HG03575 (cell line): ENCODE data around the gene PCDHB16.
"Not testable (repeated sequence)": the region's sequence is repeated elsewhere in the genome, so short reads cannot be mapped to it uniquely, and the experiment has no call there.

Experiments
- ATAC-seq: cut with Tn5 transposase; IDR thresholded peaks from one replicate; pipeline ENCODE4 v1.9.1; 2021; ENCODE audit not compliant: unreplicated experiment, insufficient number of reproducible peaks, low FRiP score; ENCODE audit errors: extremely low read depth

Gene PCDHB16

DNA sequence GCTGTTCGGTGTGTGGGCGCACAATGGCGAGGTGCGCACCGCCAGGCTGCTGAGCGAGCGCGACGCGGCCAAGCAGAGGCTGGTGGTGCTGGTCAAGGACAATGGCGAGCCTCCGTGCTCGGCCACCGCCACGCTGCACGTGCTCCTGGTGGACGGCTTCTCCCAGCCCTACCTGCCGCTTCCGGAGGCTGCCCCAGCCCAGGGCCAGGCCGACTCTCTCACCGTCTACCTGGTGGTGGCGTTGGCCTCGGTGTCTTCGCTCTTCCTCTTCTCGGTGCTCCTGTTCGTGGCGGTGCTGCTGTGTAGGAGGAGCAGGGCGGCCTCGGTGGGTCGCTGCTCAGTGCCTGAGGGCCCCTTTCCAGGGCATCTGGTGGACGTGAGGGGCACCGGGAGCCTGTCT is 2.3 kb upstream of the PCDHB16 start:
- ATAC-seq = not testable (repeated sequence)

DNA sequence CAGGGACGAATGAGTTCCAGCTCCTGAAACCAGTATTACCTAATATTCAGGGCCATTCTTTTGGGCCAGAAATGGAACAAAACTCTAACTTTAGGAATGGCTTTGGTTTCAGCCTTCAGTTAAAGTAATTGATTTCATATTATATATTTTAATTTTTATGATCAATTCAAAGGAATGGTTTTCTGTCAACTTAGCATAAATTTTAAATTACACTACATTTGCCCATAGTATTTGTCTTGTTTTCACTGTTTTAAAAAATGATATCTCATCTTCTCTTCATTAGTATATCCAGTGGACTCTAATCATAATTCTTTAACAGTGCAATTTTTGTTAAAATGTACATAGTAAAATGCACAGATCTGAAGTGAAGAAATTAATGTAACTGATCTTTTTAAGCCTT is 1.9 kb upstream of the PCDHB16 start:
- ATAC-seq = no peak

DNA sequence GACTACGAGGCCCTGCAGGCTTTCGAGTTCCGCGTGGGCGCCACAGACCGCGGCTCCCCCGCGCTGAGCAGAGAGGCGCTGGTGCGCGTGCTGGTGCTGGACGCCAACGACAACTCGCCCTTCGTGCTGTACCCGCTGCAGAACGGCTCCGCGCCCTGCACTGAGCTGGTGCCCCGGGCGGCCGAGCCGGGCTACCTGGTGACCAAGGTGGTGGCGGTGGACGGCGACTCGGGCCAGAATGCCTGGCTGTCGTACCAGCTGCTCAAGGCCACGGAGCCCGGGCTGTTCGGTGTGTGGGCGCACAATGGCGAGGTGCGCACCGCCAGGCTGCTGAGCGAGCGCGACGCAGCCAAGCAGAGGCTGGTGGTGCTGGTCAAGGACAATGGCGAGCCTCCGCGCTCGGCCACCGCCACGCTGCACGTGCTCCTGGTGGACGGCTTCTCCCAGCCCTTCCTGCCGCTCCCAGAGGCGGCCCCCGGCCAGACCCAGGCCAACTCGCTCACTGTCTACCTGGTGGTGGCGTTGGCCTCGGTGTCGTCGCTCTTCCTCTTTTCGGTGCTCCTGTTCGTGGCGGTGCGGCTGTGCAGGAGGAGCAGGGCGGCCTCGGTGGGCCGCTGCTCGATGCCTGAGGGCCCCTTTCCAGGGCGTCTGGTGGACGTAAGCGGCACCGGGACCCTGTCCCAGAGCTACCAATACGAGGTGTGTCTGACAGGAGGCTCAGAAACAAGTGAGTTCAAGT is 2.1 kb downstream of the PCDHB16 start:
- not testable (repeated sequence) for ATAC-seq

DNA sequence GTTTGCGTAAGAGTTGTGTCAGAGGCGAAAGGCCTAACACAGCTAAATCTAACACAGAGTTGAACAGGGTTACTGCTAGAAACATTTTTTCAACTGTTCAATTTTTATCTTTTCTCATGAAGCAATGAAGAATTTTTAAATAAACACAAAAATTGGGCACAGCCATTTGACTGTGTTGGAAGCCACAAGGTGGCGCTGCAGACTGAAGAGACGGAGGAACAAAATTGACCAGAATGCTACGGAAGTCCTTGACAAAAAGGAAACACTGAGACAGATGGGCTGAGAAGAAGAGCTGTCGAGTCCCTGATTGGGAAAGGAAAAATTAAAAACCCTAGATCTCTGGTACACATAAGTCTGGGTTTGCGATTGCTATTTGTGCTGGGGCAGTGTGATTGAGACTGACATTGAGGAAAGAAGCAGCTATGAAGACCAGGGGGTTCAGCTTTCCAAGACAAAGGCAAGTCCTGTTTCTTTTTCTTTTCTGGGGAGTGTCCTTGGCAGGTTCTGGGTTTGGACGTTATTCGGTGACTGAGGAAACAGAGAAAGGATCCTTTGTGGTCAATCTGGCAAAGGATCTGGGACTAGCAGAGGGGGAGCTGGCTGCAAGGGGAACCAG is 4.8 kb downstream of the PCDHB16 start, which contains the start of gene PCDHB9:
Gene PCDHB9 (plus strand): TSS at position 265 of the 616 bp plus-strand sequence. CDS start 158 bp downstream, at position 423.
- ATAC-seq = no peak

DNA sequence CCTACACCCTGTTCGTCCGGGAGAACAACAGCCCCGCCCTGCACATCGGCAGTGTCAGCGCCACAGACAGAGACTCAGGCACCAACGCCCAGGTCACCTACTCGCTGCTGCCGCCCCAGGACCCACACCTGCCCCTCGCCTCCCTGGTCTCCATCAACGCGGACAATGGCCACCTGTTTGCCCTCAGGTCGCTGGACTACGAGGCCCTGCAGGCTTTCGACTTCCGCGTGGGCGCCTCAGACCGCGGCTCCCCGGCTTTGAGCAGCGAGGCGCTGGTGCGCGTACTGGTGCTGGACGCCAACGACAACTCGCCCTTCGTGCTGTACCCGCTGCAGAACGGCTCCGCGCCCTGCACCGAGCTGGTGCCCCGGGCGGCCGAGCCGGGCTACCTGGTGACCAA is 6.5 kb downstream of the PCDHB16 start:
- not testable (repeated sequence) for ATAC-seq

DNA sequence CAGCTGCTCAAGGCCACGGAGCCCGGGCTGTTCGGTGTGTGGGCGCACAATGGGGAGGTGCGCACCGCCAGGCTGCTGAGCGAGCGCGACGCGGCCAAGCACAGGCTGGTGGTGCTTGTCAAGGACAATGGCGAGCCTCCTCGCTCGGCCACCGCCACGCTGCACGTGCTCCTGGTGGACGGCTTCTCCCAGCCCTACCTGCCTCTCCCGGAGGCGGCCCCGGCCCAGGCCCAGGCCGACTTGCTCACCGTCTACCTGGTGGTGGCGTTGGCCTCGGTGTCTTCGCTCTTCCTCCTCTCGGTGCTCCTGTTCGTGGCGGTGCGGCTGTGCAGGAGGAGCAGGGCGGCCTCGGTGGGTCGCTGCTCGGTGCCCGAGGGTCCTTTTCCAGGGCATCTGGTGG is 6.9 kb downstream of the PCDHB16 start:
- ATAC-seq = not testable (repeated sequence)

DNA sequence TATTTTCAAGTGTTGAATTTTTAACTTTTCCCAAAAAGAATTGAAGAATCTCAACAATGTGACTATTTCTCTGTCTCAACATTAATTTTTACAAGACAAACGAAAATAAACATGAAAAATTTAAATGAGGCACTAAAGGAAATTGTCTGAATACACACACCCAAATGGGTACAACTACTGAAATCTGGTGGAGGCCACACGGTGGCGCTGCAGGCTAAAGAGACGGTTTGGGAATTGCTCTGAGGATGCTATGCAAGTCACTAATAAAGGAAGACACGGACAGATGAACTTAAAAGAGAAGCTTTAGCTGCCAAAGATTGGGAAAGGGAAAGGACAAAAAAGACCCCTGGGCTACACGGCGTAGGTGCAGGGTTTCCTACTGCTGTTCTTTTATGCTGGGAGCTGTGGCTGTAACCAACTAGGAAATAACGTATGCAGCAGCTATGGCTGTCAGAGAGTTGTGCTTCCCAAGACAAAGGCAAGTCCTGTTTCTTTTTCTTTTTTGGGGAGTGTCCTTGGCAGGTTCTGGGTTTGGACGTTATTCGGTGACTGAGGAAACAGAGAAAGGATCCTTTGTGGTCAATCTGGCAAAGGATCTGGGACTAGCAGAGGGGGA is 10.0 kb downstream of the PCDHB16 start, which contains the start of gene PCDHB10:
Gene PCDHB10 (plus strand): TSS at position 244 of the 616 bp plus-strand sequence. CDS start 200 bp downstream, at position 444.
- ATAC-seq = no peak

DNA sequence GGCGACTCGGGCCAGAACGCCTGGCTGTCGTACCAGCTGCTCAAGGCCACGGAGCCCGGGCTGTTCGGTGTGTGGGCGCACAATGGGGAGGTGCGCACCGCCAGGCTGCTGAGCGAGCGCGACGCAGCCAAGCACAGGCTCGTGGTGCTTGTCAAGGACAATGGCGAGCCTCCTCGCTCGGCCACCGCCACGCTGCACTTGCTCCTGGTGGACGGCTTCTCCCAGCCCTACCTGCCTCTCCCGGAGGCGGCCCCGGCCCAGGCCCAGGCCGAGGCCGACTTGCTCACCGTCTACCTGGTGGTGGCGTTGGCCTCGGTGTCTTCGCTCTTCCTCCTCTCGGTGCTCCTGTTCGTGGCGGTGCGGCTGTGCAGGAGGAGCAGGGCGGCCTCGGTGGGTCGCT is 12.1 kb downstream of the PCDHB16 start:
- not testable (repeated sequence) for ATAC-seq

DNA sequence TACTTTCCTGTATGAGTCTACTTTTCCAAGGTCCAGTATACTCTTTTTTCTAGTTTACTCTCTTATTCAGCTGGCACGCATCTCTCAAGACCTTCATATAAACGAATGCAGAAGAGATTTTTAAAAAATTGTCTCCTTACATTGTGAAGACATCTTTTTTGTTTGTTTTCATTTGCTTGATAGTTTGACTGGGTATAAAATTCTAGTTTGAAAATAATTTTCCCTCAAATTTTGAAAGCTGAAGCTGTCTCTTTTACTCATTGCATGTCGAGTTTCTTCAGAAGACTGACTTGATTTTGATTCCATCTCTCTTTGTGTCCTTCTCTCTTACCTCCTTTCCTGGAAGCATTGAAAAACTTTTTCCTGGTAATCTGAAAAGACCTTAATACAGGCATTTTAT is 14.2 kb downstream of the PCDHB16 start:
- no peak for ATAC-seq

DNA sequence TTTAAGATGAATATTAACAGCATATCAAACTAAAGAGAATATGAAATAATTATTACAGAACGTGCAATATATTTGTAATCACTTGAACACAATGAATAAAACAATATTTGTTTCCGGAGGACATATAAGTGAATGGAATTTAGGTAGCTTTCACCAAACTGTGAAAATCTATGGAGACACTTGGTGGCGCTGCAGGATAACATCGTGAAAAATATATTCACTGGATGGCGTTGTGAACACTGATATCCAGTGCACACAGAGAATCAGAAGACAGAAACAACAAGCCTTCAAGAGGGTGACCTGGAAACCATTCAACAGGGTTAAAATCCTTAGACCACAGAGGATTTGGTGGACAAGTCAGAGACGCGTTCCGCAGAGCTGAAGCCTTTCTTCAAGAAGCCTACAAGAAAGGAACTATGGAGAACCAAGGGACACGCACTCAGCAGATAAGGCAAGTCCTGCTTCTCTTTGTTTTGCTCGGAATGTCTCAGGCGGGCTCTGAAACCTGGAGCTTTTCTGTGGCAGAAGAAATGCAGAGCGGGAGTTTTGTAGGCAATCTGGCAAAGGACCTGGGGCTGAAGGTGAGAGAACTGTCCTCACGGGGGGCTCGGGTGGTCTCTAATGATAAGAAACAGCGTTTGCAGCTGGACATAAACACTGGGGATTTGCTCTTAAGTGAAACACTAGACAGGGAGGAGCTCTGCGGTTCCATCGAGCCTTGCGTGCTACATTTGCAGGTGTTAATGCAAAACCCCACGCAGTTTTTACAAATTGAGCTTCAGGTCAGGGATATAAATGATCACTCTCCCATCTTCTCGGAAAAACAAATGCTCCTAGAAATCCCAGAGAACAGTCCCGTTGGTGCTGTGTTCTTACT is 17.4 kb downstream of the PCDHB16 start, which contains the start of gene PCDHB11:
Gene PCDHB11 (plus strand): TSS at position 269 of the 877 bp plus-strand sequence. CDS start 148 bp downstream, at position 417.
- ATAC-seq = no peak

DNA sequence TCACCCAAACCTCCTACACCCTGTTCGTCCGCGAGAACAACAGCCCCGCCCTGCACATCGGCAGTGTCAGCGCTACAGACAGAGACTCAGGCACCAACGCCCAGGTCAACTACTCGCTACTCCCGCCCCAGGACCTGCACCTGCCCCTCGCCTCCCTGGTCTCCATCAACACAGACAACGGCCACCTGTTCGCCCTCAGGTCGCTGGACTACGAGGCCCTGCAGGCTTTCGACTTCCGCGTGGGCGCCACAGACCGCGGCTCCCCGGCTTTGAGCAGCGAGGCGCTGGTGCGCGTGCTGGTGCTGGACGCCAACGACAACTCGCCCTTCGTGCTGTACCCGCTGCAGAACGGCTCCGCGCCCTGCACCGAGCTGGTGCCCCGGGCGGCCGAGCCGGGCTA is 18.9 kb downstream of the PCDHB16 start:
- ATAC-seq = not testable (repeated sequence)

DNA sequence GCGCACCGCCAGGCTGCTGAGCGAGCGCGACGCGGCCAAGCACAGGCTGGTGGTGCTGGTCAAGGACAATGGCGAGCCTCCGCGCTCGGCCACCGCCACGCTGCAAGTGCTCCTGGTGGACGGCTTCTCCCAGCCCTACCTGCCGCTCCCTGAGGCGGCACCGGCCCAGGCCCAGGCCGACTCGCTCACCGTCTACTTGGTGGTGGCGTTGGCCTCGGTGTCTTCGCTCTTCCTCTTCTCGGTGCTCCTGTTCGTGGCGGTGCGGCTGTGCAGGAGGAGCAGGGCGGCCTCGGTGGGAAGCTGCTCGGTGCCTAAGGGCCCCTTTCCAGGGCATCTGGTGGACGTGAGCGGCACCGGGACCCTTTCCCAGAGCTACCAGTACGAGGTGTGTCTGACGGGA is 19.5 kb downstream of the PCDHB16 start:
- not testable (repeated sequence) for ATAC-seq

DNA sequence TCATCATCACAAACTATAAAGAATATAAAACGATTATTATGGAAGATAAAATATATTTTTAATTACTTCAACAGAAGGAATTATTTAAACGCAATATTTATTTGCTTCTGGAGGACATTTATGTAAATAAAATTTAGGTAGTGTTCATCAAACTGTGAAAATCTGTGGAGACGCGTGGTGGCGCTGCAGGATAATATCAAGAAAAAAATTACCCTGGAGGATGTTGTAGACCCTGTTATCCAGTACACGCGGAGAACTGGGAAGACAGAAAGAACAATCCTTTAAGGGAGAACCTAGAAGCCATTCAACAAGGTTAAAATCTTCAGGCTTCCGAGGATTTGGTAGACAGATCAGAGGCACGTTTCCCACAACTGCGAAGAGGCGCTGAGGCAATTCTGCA is 26.3 kb downstream of the PCDHB16 start, which contains the start of gene PCDHB12:
Gene PCDHB12 (plus strand): TSS at position 242 of the 400 bp plus-strand sequence. CDS start 189 bp downstream, outside the sequence.
- no peak for ATAC-seq

DNA sequence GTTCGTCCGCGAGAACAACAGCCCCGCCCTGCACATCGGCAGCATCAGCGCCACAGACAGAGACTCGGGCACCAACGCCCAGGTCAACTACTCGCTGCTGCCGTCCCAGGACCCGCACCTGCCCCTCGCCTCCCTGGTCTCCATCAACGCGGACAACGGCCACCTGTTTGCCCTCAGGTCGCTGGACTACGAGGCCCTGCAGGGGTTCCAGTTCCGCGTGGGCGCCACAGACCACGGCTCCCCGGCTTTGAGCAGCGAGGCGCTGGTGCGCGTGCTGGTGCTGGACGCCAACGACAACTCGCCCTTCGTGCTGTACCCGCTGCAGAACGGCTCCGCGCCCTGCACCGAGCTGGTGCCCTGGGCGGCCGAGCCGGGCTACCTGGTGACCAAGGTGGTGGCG is 28.1 kb downstream of the PCDHB16 start:
- not testable (repeated sequence) for ATAC-seq

DNA sequence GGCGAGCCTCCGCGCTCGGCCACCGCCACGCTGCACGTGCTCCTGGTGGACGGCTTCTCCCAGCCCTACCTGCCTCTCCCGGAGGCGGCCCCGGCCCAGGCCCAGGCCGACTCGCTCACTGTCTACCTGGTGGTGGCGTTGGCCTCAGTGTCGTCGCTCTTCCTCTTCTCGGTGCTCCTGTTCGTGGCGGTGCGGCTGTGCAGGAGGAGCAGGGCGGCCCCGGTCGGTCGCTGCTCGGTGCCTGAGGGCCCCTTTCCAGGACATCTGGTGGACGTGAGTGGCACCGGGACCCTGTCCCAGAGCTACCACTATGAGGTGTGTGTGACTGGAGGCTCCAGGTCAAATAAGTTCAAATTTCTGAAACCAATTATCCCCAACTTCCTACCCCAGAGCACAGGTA is 28.7 kb downstream of the PCDHB16 start:
- ATAC-seq = not testable (repeated sequence)

DNA sequence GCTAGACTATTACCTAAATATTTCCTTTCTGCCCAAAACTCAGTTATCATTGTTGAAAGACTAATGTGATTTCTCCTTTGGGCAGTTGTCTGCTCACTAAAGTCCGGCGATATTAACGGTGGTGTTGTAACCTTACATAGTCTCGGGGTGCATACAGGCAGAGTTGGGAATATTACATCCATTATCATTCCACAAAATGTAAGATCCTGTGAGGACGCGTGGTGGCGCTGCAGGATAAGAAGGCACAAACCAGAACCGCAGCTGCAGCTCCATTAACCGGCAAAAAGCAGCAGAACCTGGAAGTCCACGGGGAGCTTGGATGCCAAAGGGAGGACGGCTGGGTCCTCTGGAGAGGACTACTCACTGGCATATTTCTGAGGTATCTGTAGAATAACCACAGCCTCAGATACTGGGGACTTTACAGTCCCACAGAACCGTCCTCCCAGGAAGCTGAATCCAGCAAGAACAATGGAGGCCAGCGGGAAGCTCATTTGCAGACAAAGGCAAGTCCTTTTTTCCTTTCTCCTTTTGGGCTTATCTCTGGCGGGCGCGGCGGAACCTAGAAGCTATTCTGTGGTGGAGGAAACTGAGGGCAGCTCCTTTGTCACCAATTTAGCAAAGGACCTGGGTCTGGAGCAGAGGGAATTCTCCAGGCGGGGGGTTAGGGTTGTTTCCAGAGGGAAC is 31.6 kb downstream of the PCDHB16 start, which contains the start of gene PCDHB13:
Gene PCDHB13 (plus strand): TSS at position 264 of the 684 bp plus-strand sequence. CDS start 205 bp downstream, at position 469.
- not testable (repeated sequence) for ATAC-seq

DNA sequence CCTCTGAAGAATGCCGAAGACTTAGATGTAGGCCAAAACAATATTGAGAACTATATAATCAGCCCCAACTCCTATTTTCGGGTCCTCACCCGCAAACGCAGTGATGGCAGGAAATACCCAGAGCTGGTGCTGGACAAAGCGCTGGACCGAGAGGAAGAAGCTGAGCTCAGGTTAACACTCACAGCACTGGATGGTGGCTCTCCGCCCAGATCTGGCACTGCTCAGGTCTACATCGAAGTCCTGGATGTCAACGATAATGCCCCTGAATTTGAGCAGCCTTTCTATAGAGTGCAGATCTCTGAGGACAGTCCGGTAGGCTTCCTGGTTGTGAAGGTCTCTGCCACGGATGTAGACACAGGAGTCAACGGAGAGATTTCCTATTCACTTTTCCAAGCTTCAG is 32.4 kb downstream of the PCDHB16 start:
- not testable (repeated sequence) for ATAC-seq

DNA sequence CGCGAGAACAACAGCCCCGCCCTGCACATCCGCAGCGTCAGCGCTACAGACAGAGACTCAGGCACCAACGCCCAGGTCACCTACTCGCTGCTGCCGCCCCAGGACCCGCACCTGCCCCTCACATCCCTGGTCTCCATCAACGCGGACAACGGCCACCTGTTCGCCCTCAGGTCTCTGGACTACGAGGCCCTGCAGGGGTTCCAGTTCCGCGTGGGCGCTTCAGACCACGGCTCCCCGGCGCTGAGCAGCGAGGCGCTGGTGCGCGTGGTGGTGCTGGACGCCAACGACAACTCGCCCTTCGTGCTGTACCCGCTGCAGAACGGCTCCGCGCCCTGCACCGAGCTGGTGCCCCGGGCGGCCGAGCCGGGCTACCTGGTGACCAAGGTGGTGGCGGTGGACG is 33.3 kb downstream of the PCDHB16 start:
- not testable (repeated sequence) for ATAC-seq
